Inferior parietal cortex (tissue), 1 donor: ENCODE measurements around the gene ATP11B.

Experiments used
- DNase-seq: peaks from one replicate; pipeline ENCODE4 v3.0.0-alpha.2; 2016; ENCODE audit errors: extremely low spot score

The ATP11B gene

GRCh38 chr3:182949688-182950087 lies 156.4 kb downstream of the ATP11B start:
- DNase-seq = no peak

GRCh38 chr3:182954553-182955235 lies 161.4 kb downstream of the ATP11B start:
- no peak for DNase-seq

- no peak for DNase-seq
These were observed 163.9 kb downstream of the ATP11B start for GRCh38 chr3:182957226-182957625.

- no peak for DNase-seq
These were observed 164.5 kb downstream of the ATP11B start for GRCh38 chr3:182957676-182958266.

- DNase-seq = no peak
These were observed 166.4 kb downstream of the ATP11B start for GRCh38 chr3:182959474-182960350.

GRCh38 chr3:182962166-182962565 lies 168.9 kb downstream of the ATP11B start:
- DNase-seq = peak; percentile 23

- no peak for DNase-seq
These were observed 170.9 kb downstream of the ATP11B start for GRCh38 chr3:182964179-182964578.

- DNase-seq = no peak
These were observed 172.6 kb downstream of the ATP11B start for GRCh38 chr3:182965861-182966366.

- no peak for DNase-seq
These were observed 174.2 kb downstream of the ATP11B start for GRCh38 chr3:182967218-182968204.

- DNase-seq = no peak
These were observed 176.0 kb downstream of the ATP11B start for GRCh38 chr3:182969277-182969676.

GRCh38 chr3:182969853-182970252 lies 176.5 kb downstream of the ATP11B start:
- no peak for DNase-seq

GRCh38 chr3:182970811-182971418 lies 177.6 kb downstream of the ATP11B start:
- DNase-seq = no peak
